Stimulated activated CD4-positive, alpha-beta T cell treated with anti-CD3 and anti-CD28 coated beads, Interleukin-12 subunit alpha, Interleukin-12 subunit beta, amount 100 ng/mL, for 4 hours (primary cell): ENCODE results near the gene GPR162.

ENCODE experiments used
- DNase-seq: peaks from one replicate; pipeline ENCODE4 v3.0.0-alpha.2; 2020

GPR162 gene

GRCh38 chr12:6788972-6789924 lies 32.4 kb upstream of the GPR162 start, which contains the start of gene CD4:
CD4 (plus strand) TSS chr12:6789528; CDS start chr12:6800139, 10,611 bp downstream.
- peak; percentile 71 for DNase-seq

GRCh38 chr12:6790496-6791150 lies 31.0 kb upstream of the GPR162 start:
- no peak for DNase-seq

GRCh38 chr12:6791931-6792520 lies 29.6 kb upstream of the GPR162 start:
- DNase-seq: no peak

GRCh38 chr12:6792522-6793201 lies 29.0 kb upstream of the GPR162 start:
- no peak for DNase-seq

- no peak for DNase-seq
These were observed 26.5 kb upstream of the GPR162 start for GRCh38 chr12:6795088-6795487.

- DNase-seq: no peak
These were observed 25.0 kb upstream of the GPR162 start for GRCh38 chr12:6796576-6796975.

- DNase-seq: no peak
These were observed 22.5 kb upstream of the GPR162 start for GRCh38 chr12:6799147-6799546.

- DNase-seq: no peak
These were observed 14.5 kb upstream of the GPR162 start for GRCh38 chr12:6807170-6807569.

GRCh38 chr12:6809056-6809455 lies 12.6 kb upstream of the GPR162 start:
- no peak for DNase-seq

GRCh38 chr12:6810758-6811157 lies 10.9 kb upstream of the GPR162 start:
- no peak for DNase-seq

GRCh38 chr12:6813363-6813762 lies 8.3 kb upstream of the GPR162 start:
- no peak for DNase-seq

GRCh38 chr12:6816598-6816997 lies 5.0 kb upstream of the GPR162 start:
- DNase-seq: no peak

- DNase-seq: no peak
These were observed 4.5 kb upstream of the GPR162 start for GRCh38 chr12:6817098-6817497.

GRCh38 chr12:6817662-6818157 lies 3.9 kb upstream of the GPR162 start:
- DNase-seq: no peak

GRCh38 chr12:6818222-6818621 lies 3.4 kb upstream of the GPR162 start:
- DNase-seq: no peak

GRCh38 chr12:6818645-6819044 lies 3.0 kb upstream of the GPR162 start:
- DNase-seq: no peak

- DNase-seq: no peak
These were observed 2.3 kb upstream of the GPR162 start for GRCh38 chr12:6819106-6820030.

GRCh38 chr12:6820166-6820565 lies 1.5 kb upstream of the GPR162 start:
- no peak for DNase-seq

GRCh38 chr12:6822426-6823135 lies 960 bp downstream of the GPR162 start:
- no peak for DNase-seq

- no peak for DNase-seq
These were observed 1.8 kb downstream of the GPR162 start for GRCh38 chr12:6823182-6824084.
